IMR-90 (cell line): ENCODE data around the gene UBE3C. TPM values are rescaled to one million over a fixed set of nuclear protein-coding genes. Genes with fewer than 3 reads are reported as not detected.

Experiments used
- ATAC-seq: fragments of 200-7000 bp; cut with Tn5 transposase; 2 replicates; pipeline ENCODE4 v1.9.1; 2020; ENCODE audit warnings: low read depth, mild to moderate bottlenecking, moderate library complexity
- BruUV-seq: library from RNA; stranded (reverse); fragments of 400-500 nt; replicated peaks from 2 replicates; lab custom pipeline; 2021; lab: Mats Ljungman, UMichigan
- CTCF ChIA-PET: fragments of 300-600 bp; formaldehyde crosslinking; extraction: SDS; loops from one replicate; lab custom pipeline; 2021; ENCODE audit warnings: antibody characterized with exemption; lab: Yijun Ruan, JAX
- POLR2A ChIA-PET: fragments of 300-600 bp; sonication (Branson Sonifier 250); formaldehyde crosslinking; loops from one replicate; lab custom pipeline; 2022; ENCODE audit warnings: antibody characterized with exemption; ENCODE audit not compliant: unreplicated experiment; lab: Charles Lee
- DNase-seq: peaks from one replicate; pipeline ENCODE4 v3.0.0; 2013
- H2AFZ ChIP-seq: replicated peaks from 2 replicates; pipeline ENCODE3; 2013; ENCODE audit warnings: low read length, mild to moderate bottlenecking; ENCODE audit not compliant: poor library complexity
- H2AK5ac ChIP-seq: 2 replicates; pipeline ENCODE4 v1.6.1; 2013; ENCODE audit warnings: low read depth, low read length, inconsistent platforms
- H2AK9ac ChIP-seq: replicated peaks from 2 replicates; pipeline ENCODE3; 2013; ENCODE audit warnings: mild to moderate bottlenecking, low read depth, low read length, moderate library complexity; ENCODE audit not compliant: poor library complexity
- H2BK120ac ChIP-seq: 2 replicates; pipeline ENCODE4 v1.6.1; 2013; ENCODE audit warnings: low read depth, low read length, inconsistent platforms
- H2BK15ac ChIP-seq: 3 replicates; pipeline ENCODE4 v1.6.1; 2013; ENCODE audit warnings: low read depth, low read length, inconsistent platforms
- H2BK20ac ChIP-seq: 2 replicates; pipeline ENCODE4 v1.6.1; 2013; ENCODE audit warnings: low read depth, mild to moderate bottlenecking, inconsistent platforms, low read length, moderate library complexity
- H2BK5ac ChIP-seq: 2 replicates; pipeline ENCODE4 v1.6.1; 2013; ENCODE audit warnings: mild to moderate bottlenecking, low read depth, low read length, inconsistent platforms; ENCODE audit not compliant: poor library complexity, severe bottlenecking
- H3K14ac ChIP-seq: replicated peaks from 2 replicates; pipeline ENCODE4 v1.6.1; 2013; ENCODE audit warnings: low read depth, low read length, inconsistent platforms
- H3K18ac ChIP-seq: 2 replicates; pipeline ENCODE4 v1.6.1; 2013; ENCODE audit warnings: low read depth, low read length, control low read depth
- H3K23ac ChIP-seq: 2 replicates; pipeline ENCODE4 v1.6.1; 2013; ENCODE audit warnings: low read depth, low read length, inconsistent platforms
- H3K27ac ChIP-seq: 2 replicates; pipeline ENCODE4 v1.5.1; 2013; ENCODE audit warnings: mild to moderate bottlenecking, control low read depth, low read length; ENCODE audit not compliant: insufficient read depth
- H3K27me3 ChIP-seq: 2 replicates; pipeline ENCODE4 v1.6.1; 2013; ENCODE audit warnings: low read length; ENCODE audit not compliant: control insufficient read depth, insufficient read depth
- H3K36me3 ChIP-seq: 2 replicates; pipeline ENCODE4 v1.6.1; 2013; ENCODE audit warnings: low read length, mixed read lengths; ENCODE audit not compliant: control insufficient read depth, insufficient read depth
- H3K4ac ChIP-seq: 2 replicates; pipeline ENCODE4 v1.6.1; 2013; ENCODE audit warnings: low read depth, low read length, inconsistent platforms
- H3K4me1 ChIP-seq: 2 replicates; pipeline ENCODE4 v1.6.1; 2013; ENCODE audit warnings: low read length, mixed read lengths; ENCODE audit not compliant: control insufficient read depth, insufficient read depth
- H3K4me2 ChIP-seq: 2 replicates; pipeline ENCODE4 v1.6.1; 2013; ENCODE audit warnings: low read depth, mild to moderate bottlenecking, control low read depth, low read length, moderate library complexity
- H3K4me3 ChIP-seq: 2 replicates; pipeline ENCODE4 v1.5.1; 2013; ENCODE audit warnings: low read depth, mild to moderate bottlenecking, control low read depth, low read length, moderate library complexity; ENCODE audit not compliant: insufficient read depth
- H3K56ac ChIP-seq: 2 replicates; pipeline ENCODE4 v1.6.1; 2013; ENCODE audit warnings: low read length, inconsistent platforms; ENCODE audit not compliant: insufficient read depth; ENCODE audit errors: extremely low read depth
- H3K79me1 ChIP-seq, 2 experiments: 2 replicates each; pipeline ENCODE4 v1.6.1; 2013; ENCODE audit warnings: low read length in 2 of 2, inconsistent platforms in 1 of 2, low read depth in 1 of 2
- H3K9ac ChIP-seq: 2 replicates; pipeline ENCODE4 v1.6.1; 2013; ENCODE audit warnings: low read depth, low read length, control low read depth
- H3K9me1 ChIP-seq: 2 replicates; pipeline ENCODE4 v1.6.1; 2013; ENCODE audit warnings: low read length, inconsistent platforms; ENCODE audit not compliant: insufficient read depth
- H3K9me3 ChIP-seq: 2 replicates; pipeline ENCODE4 v1.6.1; 2013; ENCODE audit warnings: low read length; ENCODE audit not compliant: control insufficient read depth, insufficient read depth
- H4K20me1 ChIP-seq: 2 replicates; pipeline ENCODE4 v1.6.1; 2013; ENCODE audit warnings: low read length, inconsistent platforms; ENCODE audit not compliant: insufficient read depth
- H4K5ac ChIP-seq: 2 replicates; pipeline ENCODE4 v1.6.1; 2013; ENCODE audit warnings: mild to moderate bottlenecking, low read depth, low read length, control low read depth
- H4K8ac ChIP-seq, 2 experiments: 2 replicates each; pipeline ENCODE4 v1.6.1; 2013; ENCODE audit warnings: low read depth in 2 of 2, low read length in 2 of 2, control low read depth in 1 of 2, inconsistent platforms in 1 of 2
- H4K91ac ChIP-seq: 2 replicates; pipeline ENCODE4 v1.6.1; 2013; ENCODE audit warnings: low read depth, low read length, inconsistent platforms; ENCODE audit not compliant: insufficient read depth
- CEBPB ChIP-seq: IDR thresholded peaks from 2 replicates; pipeline ENCODE4 v1.6.1; 2012; ENCODE audit warnings: low read depth, low read length, improper control_type of control experiment
- WGBS, 2 experiments: methylation state at CpG; one replicate each; pipeline versions ENCODE4 v1.1.5 to v1.1.7; 2013; ENCODE audit warnings: missing lambda C conversion rate in 2 of 2; ENCODE audit not compliant: insufficient read length in 1 of 2; ENCODE audit errors: extremely low coverage in 2 of 2; 5-methylcytosine and 5-hydroxymethylcytosine counted together
- dilution Hi-C: fragments of 300-500 bp; cut with HindIII; formaldehyde crosslinking; loops from one replicate; pipeline ENCODE4 v1.14.3; 2018; ENCODE audit warnings: low sequenced_read_pairs; ENCODE audit not compliant: unreplicated experiment
- in situ Hi-C: fragments of 300-500 bp; cut with MboI; formaldehyde crosslinking; loops from 3 replicates; pipeline ENCODE4 v1.14.3; 2019; ENCODE audit warnings: low sequenced_read_pairs, inconsistent platforms, mixed read lengths
- intact Hi-C: fragments of 100-400 bp; cut with micrococcal nuclease; formaldehyde crosslinking; loops from 2 replicates; pipeline ENCODE4 v1.10.0; 2022
- polyA plus RNA-seq, 3 experiments: library from polyadenylated mRNA; depleted of rRNA; stranded (reverse); fragments of >200 nt; gene quantifications; 2 replicates each; pipeline ENCODE4 v1.2.3, GENCODE V29; 2012; ENCODE audit warnings: low replicate concordance in 1 of 3
- total RNA-seq: library from RNA; depleted of rRNA; stranded (reverse); fragments of >200 nt; gene quantifications from 2 replicates; pipeline ENCODE4 v1.2.3, GENCODE V29; 2012
- TF ChIP-seq, protein P1 (sequence below): conservative IDR thresholded peaks from 2 replicates; pipeline ENCODE4 v1.5.1; 2012; ENCODE audit warnings: mild to moderate bottlenecking, low read depth, low read length, improper control_type of control experiment

The UBE3C gene
- total and polyA plus RNA-seq, 2 of the 4 experiments (the other 2 are of a cell fraction): 43.0 to 60.6 TPM

DNA sequence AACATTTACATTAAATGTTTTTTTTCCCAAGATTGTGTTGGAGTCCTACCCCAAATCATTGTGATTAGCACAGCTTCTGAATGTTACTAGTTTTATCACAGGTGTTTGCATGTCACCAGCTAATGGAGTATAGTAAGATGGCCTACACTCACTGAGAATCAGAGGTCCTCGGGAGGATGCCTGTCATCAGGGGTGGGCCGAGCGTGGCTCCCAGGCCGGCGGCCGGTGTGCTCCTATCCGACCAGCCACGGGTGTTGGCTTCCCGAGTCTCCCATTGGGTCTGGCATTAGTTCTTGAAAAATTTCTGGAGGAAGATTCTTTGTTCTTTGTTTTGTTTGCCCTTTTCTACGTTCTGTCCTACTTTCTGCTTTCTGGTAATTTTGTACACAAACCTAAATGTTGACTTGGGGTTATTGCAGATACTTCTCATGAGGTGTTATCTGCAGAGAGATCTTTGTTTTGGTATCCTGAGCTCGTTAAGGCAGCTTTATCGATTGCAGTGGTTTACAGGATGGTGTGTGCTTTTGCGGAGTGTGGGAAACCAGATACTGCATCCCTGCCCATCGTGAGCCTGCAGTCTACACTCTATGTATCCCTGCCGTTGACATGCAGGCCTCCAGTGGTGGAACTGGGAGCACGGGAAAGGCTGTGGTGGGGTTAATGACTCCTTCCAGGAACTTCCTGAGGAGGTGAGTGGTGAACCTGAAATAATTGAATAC, 130.8 kb downstream of the UBE3C start:
- H2BK5ac ChIP-seq: no peak overlapping the region
- peaks cover 15% of the 10 kb centered on the region for H3K4me1 ChIP-seq
- no peak overlapping the region for H3K23ac ChIP-seq
- no peak overlapping the region for H4K5ac ChIP-seq
- H2AK5ac ChIP-seq: no peak overlapping the region
- no peak overlapping the region for H4K8ac ChIP-seq
- in situ Hi-C loops (loop anchor here (5.0 to 25.0 kb wide), 2 partner anchors 73 to 307 kb away; no protein-coding TSS in a partner anchor), dilution Hi-C loops (no loop called here), intact Hi-C loops (no loop called here)
- no peak overlapping the region for H4K91ac ChIP-seq
- no peak for TF ChIP-seq CEBPB
- TF ChIP-seq, protein P1, sequence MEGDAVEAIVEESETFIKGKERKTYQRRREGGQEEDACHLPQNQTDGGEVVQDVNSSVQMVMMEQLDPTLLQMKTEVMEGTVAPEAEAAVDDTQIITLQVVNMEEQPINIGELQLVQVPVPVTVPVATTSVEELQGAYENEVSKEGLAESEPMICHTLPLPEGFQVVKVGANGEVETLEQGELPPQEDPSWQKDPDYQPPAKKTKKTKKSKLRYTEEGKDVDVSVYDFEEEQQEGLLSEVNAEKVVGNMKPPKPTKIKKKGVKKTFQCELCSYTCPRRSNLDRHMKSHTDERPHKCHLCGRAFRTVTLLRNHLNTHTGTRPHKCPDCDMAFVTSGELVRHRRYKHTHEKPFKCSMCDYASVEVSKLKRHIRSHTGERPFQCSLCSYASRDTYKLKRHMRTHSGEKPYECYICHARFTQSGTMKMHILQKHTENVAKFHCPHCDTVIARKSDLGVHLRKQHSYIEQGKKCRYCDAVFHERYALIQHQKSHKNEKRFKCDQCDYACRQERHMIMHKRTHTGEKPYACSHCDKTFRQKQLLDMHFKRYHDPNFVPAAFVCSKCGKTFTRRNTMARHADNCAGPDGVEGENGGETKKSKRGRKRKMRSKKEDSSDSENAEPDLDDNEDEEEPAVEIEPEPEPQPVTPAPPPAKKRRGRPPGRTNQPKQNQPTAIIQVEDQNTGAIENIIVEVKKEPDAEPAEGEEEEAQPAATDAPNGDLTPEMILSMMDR: no peak
- ChIA-PET POLR2A (no interaction called here), CTCF (no interaction called here)
- H2AFZ ChIP-seq: no peak overlapping the region
- no peak overlapping the region for H3K4me2 ChIP-seq
- no peak overlapping the region for H3K56ac ChIP-seq
- H2BK15ac ChIP-seq: no peak overlapping the region
- BruUV-seq: no TSS peak
- no peak overlapping the region for H2BK20ac ChIP-seq
- ATAC-seq (no peak), DNase-seq (no peak)
- H2AK9ac ChIP-seq: no peak overlapping the region
- no peak overlapping the region for H2BK120ac ChIP-seq
- peaks cover 7 to 16% of the 10 kb centered on the region in 2 experiments for H3K79me1 ChIP-seq
- WGBS, 2 experiments: 60% methylated on average over 1 of the region's 16 CpGs; no CpG with 5 or more reads in 1 of the 2 experiments
- no peak overlapping the region for H3K4ac ChIP-seq
- no peak overlapping the region for H3K27ac ChIP-seq
- no peak overlapping the region for H3K9ac ChIP-seq
- H3K27me3 ChIP-seq: no peaks in the 10 kb centered on the region
- no peaks in the 10 kb centered on the region for H3K9me3 ChIP-seq
- H4K20me1 ChIP-seq: no peaks in the 10 kb centered on the region
- H3K9me1 ChIP-seq: peaks cover 6% of the 10 kb centered on the region
- H3K14ac ChIP-seq: no peak overlapping the region
- H3K36me3 ChIP-seq: peaks cover 33% of the 10 kb centered on the region
- H3K4me3 ChIP-seq: no peak overlapping the region
- no peak overlapping the region for H3K18ac ChIP-seq
